Epithelial cell of proximal tubule (primary cell): ENCODE data around the gene C4orf33. TPM values are rescaled to one million over a fixed set of nuclear protein-coding genes. Genes with fewer than 3 reads are reported as not detected.
"Not testable (repeated sequence)": the region's sequence is repeated elsewhere in the genome, so short reads cannot be mapped to it uniquely, and the experiment has no call there.

Experiments
- DNase-seq: peaks from one replicate; pipeline ENCODE4 v3.0.0-alpha.2; 2011; ENCODE audit warnings: low read depth
- H3K4me3 ChIP-seq: 2 replicates; pipeline ENCODE4 v1.5.1; 2011; ENCODE audit warnings: low read depth, mild to moderate bottlenecking, low read length
- CTCF ChIP-seq: conservative IDR thresholded peaks from 2 replicates; pipeline ENCODE4 v1.5.1; 2012; ENCODE audit warnings: low read depth, mild to moderate bottlenecking, low read length
- total RNA-seq: library from RNA; depleted of rRNA; stranded (reverse); fragments of >200 nt; gene quantifications from 2 replicates; pipeline ENCODE4 v1.2.3, GENCODE V29; 2015

C4orf33 gene
- total RNA-seq, 1 donor from 2014 or later, result 8.9 TPM

- no peak for TF ChIP-seq CTCF
- no peak overlapping the region for H3K4me3 ChIP-seq
- no peak for DNase-seq
Measured at GRCh38 chr4:129098531-129099001, 2.6 kb downstream of the C4orf33 start.

GRCh38 chr4:129109965-129110824, 14.2 kb downstream of the C4orf33 start:
- no peak for DNase-seq
- H3K4me3 ChIP-seq, result no peak overlapping the region
- TF ChIP-seq CTCF, result no peak

- no peak for TF ChIP-seq CTCF
- no peak overlapping the region for H3K4me3 ChIP-seq
- no peak for DNase-seq
Measured at GRCh38 chr4:129110931-129111330, 15.0 kb downstream of the C4orf33 start.

GRCh38 chr4:129111919-129112318, 16.0 kb downstream of the C4orf33 start:
- H3K4me3 ChIP-seq, result no peak overlapping the region
- DNase-seq, result no peak
- TF ChIP-seq CTCF, result no peak

- DNase-seq, result no peak
- H3K4me3 ChIP-seq, result no peak overlapping the region
- no peak for TF ChIP-seq CTCF
Measured at GRCh38 chr4:129113434-129113833, 17.5 kb downstream of the C4orf33 start.

- no peak for TF ChIP-seq CTCF
- DNase-seq, result no peak
- H3K4me3 ChIP-seq, result no peak overlapping the region
Measured at GRCh38 chr4:129113919-129114318, 18.0 kb downstream of the C4orf33 start.

- no peak for TF ChIP-seq CTCF
- no peak overlapping the region for H3K4me3 ChIP-seq
- DNase-seq, result no peak
Measured at GRCh38 chr4:129117705-129118104, 21.8 kb downstream of the C4orf33 start.

- not testable (repeated sequence) for DNase-seq, H3K4me3 ChIP-seq
Measured at GRCh38 chr4:129126614-129127013, 30.7 kb downstream of the C4orf33 start.
